ENCODE data around the gene NAXD.

DNA sequence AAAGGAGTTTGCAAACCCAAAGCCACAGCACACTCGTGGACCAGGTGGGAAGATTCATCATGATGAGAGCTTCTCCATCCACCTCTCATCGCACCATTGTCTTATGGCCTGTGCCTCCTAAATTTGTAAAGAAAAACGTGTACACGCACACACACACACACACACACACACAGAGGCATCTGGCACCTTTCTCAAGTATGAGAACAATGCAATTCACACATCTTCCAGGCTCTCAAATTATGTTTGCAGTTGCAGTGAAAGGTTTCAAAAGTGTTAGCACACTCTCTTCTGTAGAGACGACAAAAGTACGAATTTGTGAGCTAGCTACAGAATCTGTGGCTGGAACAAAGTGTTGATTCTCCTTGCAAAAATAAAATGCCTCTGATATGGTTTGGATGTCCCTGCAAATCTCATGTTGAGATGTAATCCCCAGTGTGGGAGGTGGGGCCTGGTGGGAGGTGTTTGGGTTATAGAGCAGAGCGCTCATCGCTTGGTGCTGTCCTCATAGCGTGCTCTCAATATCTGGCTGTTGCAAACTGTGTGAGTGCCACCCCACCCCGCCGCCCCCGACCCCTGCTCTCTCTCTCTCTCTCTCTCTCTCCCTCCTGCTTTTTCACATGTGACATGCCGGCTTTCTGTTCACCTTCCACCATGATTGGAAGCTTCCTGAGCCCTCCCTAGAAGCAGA is 32.0 kb upstream of the NAXD start:
- TF ChIP-seq, protein P1, sequence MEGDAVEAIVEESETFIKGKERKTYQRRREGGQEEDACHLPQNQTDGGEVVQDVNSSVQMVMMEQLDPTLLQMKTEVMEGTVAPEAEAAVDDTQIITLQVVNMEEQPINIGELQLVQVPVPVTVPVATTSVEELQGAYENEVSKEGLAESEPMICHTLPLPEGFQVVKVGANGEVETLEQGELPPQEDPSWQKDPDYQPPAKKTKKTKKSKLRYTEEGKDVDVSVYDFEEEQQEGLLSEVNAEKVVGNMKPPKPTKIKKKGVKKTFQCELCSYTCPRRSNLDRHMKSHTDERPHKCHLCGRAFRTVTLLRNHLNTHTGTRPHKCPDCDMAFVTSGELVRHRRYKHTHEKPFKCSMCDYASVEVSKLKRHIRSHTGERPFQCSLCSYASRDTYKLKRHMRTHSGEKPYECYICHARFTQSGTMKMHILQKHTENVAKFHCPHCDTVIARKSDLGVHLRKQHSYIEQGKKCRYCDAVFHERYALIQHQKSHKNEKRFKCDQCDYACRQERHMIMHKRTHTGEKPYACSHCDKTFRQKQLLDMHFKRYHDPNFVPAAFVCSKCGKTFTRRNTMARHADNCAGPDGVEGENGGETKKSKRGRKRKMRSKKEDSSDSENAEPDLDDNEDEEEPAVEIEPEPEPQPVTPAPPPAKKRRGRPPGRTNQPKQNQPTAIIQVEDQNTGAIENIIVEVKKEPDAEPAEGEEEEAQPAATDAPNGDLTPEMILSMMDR (conservative IDR thresholded peaks at IDR 0.05; ENCODE audit: low read depth, low read length), result no peak
- TF ChIP-seq EZH2phosphoT487 (IDR thresholded peaks at IDR 0.05; ENCODE audit: borderline replicate concordance, low read length) (no peak), EZH2 (IDR thresholded peaks at IDR 0.05; ENCODE audit: low read length, unreplicated experiment) (no peak)
